CD8-positive, alpha-beta memory T cell (primary cell): Measurements from ENCODE around the gene ZFYVE26. TPM values are rescaled to one million over a fixed set of nuclear protein-coding genes. Genes with fewer than 3 reads are reported as not detected.
"Not testable (repeated sequence)": the region's sequence is repeated elsewhere in the genome, so short reads cannot be mapped to it uniquely, and the experiment has no call there.

ENCODE experiments used
- CTCF ChIA-PET: fragments of 350-600 bp; sonication (Branson Sonifier 250); formaldehyde crosslinking; loops from one replicate; lab custom pipeline; 2021; ENCODE audit warnings: antibody characterized with exemption; lab: Charles Lee
- POLR2A ChIA-PET: fragments of 350-600 bp; sonication (Branson Sonifier 250); formaldehyde crosslinking; loops from one replicate; lab custom pipeline; 2021; ENCODE audit warnings: antibody characterized with exemption; lab: Charles Lee
- DNase-seq, 5 donors: peaks; one replicate each; pipeline versions ENCODE4 v3.0.0 to v3.0.0-alpha.2; 2020 to 2022; ENCODE audit warnings: mixed read lengths in 1 of 5
- H3K27ac ChIP-seq: one replicate; pipeline ENCODE4 v1.7.0; 2013; ENCODE audit warnings: low read depth, mild to moderate bottlenecking, low read length, moderate library complexity
- H3K27me3 ChIP-seq: 2 replicates; pipeline ENCODE4 v1.7.0; 2013; ENCODE audit warnings: low read length, mild to moderate bottlenecking; ENCODE audit not compliant: insufficient read depth, poor library complexity, severe bottlenecking
- H3K36me3 ChIP-seq: 2 replicates; pipeline ENCODE4 v1.7.0; 2013; ENCODE audit warnings: mild to moderate bottlenecking, low read length, moderate library complexity; ENCODE audit not compliant: insufficient read depth
- H3K4me1 ChIP-seq: 2 replicates; pipeline ENCODE4 v1.7.0; 2013; ENCODE audit warnings: mild to moderate bottlenecking, low read length, moderate library complexity; ENCODE audit not compliant: insufficient read depth
- H3K4me3 ChIP-seq: 2 replicates; pipeline ENCODE4 v1.7.0; 2013; ENCODE audit warnings: mild to moderate bottlenecking, low read length
- H3K9me3 ChIP-seq: 2 replicates; pipeline ENCODE4 v1.7.0; 2013; ENCODE audit warnings: mild to moderate bottlenecking, low read length
- H3K27ac Mint-ChIP-seq, 8 donors: one replicate each; pipeline ENCODE4 v1.8.0; 2020 to 2021; ENCODE audit warnings: mixed read lengths in 8 of 8, mild to moderate bottlenecking in 6 of 8, inconsistent platforms in 3 of 8, moderate library complexity in 3 of 8
- H3K27me3 Mint-ChIP-seq, 2 donors: one replicate each; pipeline ENCODE4 v1.8.0; 2020 to 2021; ENCODE audit warnings: mixed read lengths in 2 of 2, mild to moderate bottlenecking in 1 of 2, moderate library complexity in 1 of 2
- H3K36me3 Mint-ChIP-seq, 3 donors: one replicate each; pipeline ENCODE4 v1.8.0; 2020 to 2021; ENCODE audit warnings: mixed read lengths in 3 of 3, inconsistent platforms in 1 of 3, mild to moderate bottlenecking in 1 of 3
- H3K4me1 Mint-ChIP-seq, 3 donors: one replicate each; pipeline ENCODE4 v1.8.0; 2020 to 2021; ENCODE audit warnings: mixed read lengths in 3 of 3, inconsistent platforms in 1 of 3, mild to moderate bottlenecking in 1 of 3
- H3K4me3 Mint-ChIP-seq, 7 donors: one replicate each; pipeline ENCODE4 v1.8.0; 2020 to 2021; ENCODE audit warnings: mixed read lengths in 7 of 7, mild to moderate bottlenecking in 6 of 7, moderate library complexity in 4 of 7, inconsistent platforms in 2 of 7
- H3K9me3 Mint-ChIP-seq, 5 donors: one replicate each; pipeline ENCODE4 v1.8.0; 2020 to 2022; ENCODE audit warnings: mixed read lengths in 5 of 5, mild to moderate bottlenecking in 3 of 5, moderate library complexity in 2 of 5, inconsistent platforms in 1 of 5
- polyA plus RNA-seq: library from polyadenylated mRNA; unstranded; fragments of 300-500 nt; fragmentation: Illumina TruSeq; gene quantifications from one replicate; pipeline ENCODE4 v1.2.3, GENCODE V29; 2021
- total RNA-seq, 2 experiments: library from RNA; stranded (reverse); gene quantifications; one replicate each; pipeline ENCODE4 v1.2.3, GENCODE V29; 2021

The ZFYVE26 gene
- total and polyA plus RNA-seq, 3 experiments from 2014 or later = 4.1 to 19.9 (median 19.0) TPM

DNA sequence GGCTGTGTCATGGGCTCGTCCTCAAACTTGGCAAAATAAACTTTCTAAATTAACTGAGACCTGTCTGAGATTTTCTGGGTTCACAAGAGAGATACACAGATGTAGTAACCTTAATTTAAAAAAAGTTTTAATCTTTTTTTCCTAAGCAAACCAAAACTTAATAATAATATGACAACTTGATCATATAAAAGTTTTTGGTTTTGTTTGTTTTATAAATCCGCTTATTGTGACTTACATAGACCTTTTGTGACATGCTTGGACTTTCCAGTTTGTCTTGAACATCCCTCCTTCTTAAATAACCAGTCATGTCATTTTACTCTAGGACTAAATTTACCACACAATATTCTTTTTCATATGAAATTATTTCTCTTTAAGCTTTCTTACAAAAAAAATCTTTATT lies 106.2 kb downstream of the ZFYVE26 start:
- H3K4me1 ChIP-seq = no peaks in the 10 kb centered on the region
- Mint-ChIP-seq H3K27ac (no peak overlapping the region), H3K4me1 (no peaks in the 10 kb centered on the region), H3K9me3 (peaks cover 0 to 14% (median 8%) of the 10 kb centered on the region in 5 donors), H3K4me3 (no peak overlapping the region), H3K27me3 (peaks cover 0 to 3% of the 10 kb centered on the region in 2 donors), H3K36me3 (peaks cover 0 to 7% (median 0%) of the 10 kb centered on the region in 3 donors)
- ChIA-PET CTCF (interaction anchor here (1.1 kb wide), 1 partner anchor 110 kb away, joined by 3 read pairs; the partner anchor contains the start of gene PIGH), POLR2A (no interaction called here)
- H3K27ac ChIP-seq = no peak overlapping the region
- DNase-seq = no peak
- no peaks in the 10 kb centered on the region for H3K27me3 ChIP-seq
- no peaks in the 10 kb centered on the region for H3K9me3 ChIP-seq
- H3K36me3 ChIP-seq = no peaks in the 10 kb centered on the region
- H3K4me3 ChIP-seq = no peak overlapping the region

DNA sequence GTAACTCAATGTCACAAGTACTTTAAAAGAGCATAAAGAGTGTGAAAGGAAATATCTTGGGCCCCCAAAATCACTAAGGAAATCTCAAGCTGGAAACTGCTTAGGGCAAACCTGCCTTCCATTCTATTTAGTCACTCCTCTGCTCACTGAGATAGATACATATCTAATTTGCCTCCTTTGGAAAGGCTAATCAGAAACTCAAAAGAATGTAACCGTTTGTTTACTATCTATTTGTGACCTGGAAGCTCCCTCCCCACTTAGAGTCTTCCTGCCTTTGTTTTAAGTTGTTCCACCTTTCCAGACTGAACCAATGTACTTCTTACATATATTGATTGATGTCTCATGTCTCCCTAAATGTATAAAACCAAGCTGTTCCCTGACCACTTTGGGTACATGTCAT lies 106.6 kb downstream of the ZFYVE26 start:
- peaks cover 0 to 14% (median 8%) of the 10 kb centered on the region in 5 donors for H3K9me3 Mint-ChIP-seq
- H3K36me3 Mint-ChIP-seq, H3K27ac Mint-ChIP-seq, POLR2A ChIA-PET, CTCF ChIA-PET, H3K4me1 ChIP-seq, DNase-seq, H3K36me3 ChIP-seq, H3K4me3 ChIP-seq, H3K27me3 ChIP-seq, H3K27ac ChIP-seq, H3K9me3 ChIP-seq, H3K4me1 Mint-ChIP-seq, H3K4me3 Mint-ChIP-seq, H3K27me3 Mint-ChIP-seq: not testable (repeated sequence)

- H3K27me3 ChIP-seq, H3K36me3 Mint-ChIP-seq, H3K27ac ChIP-seq, POLR2A ChIA-PET, DNase-seq, H3K4me3 Mint-ChIP-seq, H3K4me3 ChIP-seq, H3K27me3 Mint-ChIP-seq, H3K27ac Mint-ChIP-seq, H3K4me1 Mint-ChIP-seq, H3K36me3 ChIP-seq, H3K4me1 ChIP-seq, CTCF ChIA-PET, H3K9me3 ChIP-seq: not testable (repeated sequence)
- H3K9me3 Mint-ChIP-seq = peaks cover 0 to 14% (median 8%) of the 10 kb centered on the region in 5 donors
Measured at GRCh38 chr14:67709346-67709745, 107.0 kb downstream of the ZFYVE26 start.

GRCh38 chr14:67705211-67705610 lies 111.2 kb downstream of the ZFYVE26 start:
- H3K9me3 ChIP-seq = no peaks in the 10 kb centered on the region
- no peak overlapping the region for H3K4me3 ChIP-seq
- Mint-ChIP-seq H3K27ac (peak overlapping the region in 1 of 8 donors; percentile 16), H3K36me3 (peaks cover 0 to 7% (median 0%) of the 10 kb centered on the region in 3 donors), H3K4me1 (no peaks in the 10 kb centered on the region), H3K27me3 (peaks cover 0 to 5% of the 10 kb centered on the region in 2 donors), H3K9me3 (peaks cover 0 to 10% (median 6%) of the 10 kb centered on the region in 5 donors), H3K4me3 (no peak overlapping the region)
- ChIA-PET CTCF (interaction anchor here (0.7 to 4.7 kb wide), 13 partner anchors 11 to 277 kb away, joined by 3 to 63 read pairs (median 7); partner anchors contain the start of genes ARG2 and PIGH), POLR2A (interaction anchor here (1.5 kb wide), 1 partner anchor 106 kb away, joined by 7 read pairs; the partner anchor contains the start of gene PIGH)
- H3K36me3 ChIP-seq = no peaks in the 10 kb centered on the region
- no peaks in the 10 kb centered on the region for H3K4me1 ChIP-seq
- H3K27ac ChIP-seq = no peak overlapping the region
- no peaks in the 10 kb centered on the region for H3K27me3 ChIP-seq
- DNase-seq = no peak

GRCh38 chr14:67704484-67705089 lies 111.8 kb downstream of the ZFYVE26 start:
- Mint-ChIP-seq H3K27me3 (peaks cover 0 to 5% of the 10 kb centered on the region in 2 donors), H3K4me1 (no peaks in the 10 kb centered on the region), H3K4me3 (no peak overlapping the region), H3K9me3 (peaks cover 0 to 4% (median 1%) of the 10 kb centered on the region in 5 donors), H3K36me3 (peaks cover 0 to 4% (median 0%) of the 10 kb centered on the region in 3 donors), H3K27ac (peak overlapping the region in 1 of 8 donors; percentile 16)
- ChIA-PET POLR2A (interaction anchor here (0.5 to 1.5 kb wide), 4 partner anchors 36 to 327 kb away, joined by 3 to 7 read pairs (median 4); partner anchors contain the start of gene PIGH), CTCF (interaction anchor here (0.7 to 4.7 kb wide), 24 partner anchors 9 to 1345 kb away, joined by 3 to 63 read pairs (median 6); partner anchors contain the start of genes ARG2, PIGH and RDH11)
- H3K27ac ChIP-seq = no peak overlapping the region
- H3K4me3 ChIP-seq = no peak overlapping the region
- DNase-seq = peak in 2 of 5 donors; percentile 45 to 51
- H3K9me3 ChIP-seq = no peaks in the 10 kb centered on the region
- no peaks in the 10 kb centered on the region for H3K36me3 ChIP-seq
- H3K27me3 ChIP-seq = no peaks in the 10 kb centered on the region
- H3K4me1 ChIP-seq = no peaks in the 10 kb centered on the region

DNA sequence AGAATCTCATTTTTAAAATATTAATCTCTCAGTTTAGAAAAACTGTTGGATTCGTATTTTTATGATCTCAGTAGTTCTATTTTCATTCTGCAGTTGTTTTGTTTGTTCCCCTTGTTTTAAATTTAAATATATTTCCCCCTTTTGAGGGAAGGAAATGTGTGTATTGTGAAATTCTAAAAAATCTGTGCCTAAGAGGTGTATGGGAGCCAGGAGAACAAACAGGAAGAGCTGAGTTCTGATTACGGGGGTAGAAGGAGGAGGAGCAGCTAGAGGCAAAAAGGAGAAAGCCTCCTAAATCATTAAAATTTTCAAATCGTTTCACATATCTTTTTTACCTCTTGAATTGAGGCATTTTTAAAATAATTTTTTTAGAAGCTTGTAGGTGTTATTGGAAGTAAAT lies 112.4 kb downstream of the ZFYVE26 start:
- Mint-ChIP-seq H3K4me1 (no peaks in the 10 kb centered on the region), H3K9me3 (peaks cover 0 to 2% (median 0%) of the 10 kb centered on the region in 5 donors), H3K27me3 (peaks cover 0 to 5% of the 10 kb centered on the region in 2 donors), H3K36me3 (no peaks in the 10 kb centered on the region), H3K4me3 (no peak overlapping the region), H3K27ac (no peak overlapping the region)
- Histone ChIP-seq H3K9me3 (no peaks in the 10 kb centered on the region), H3K4me3 (no peak overlapping the region), H3K36me3 (no peaks in the 10 kb centered on the region), H3K4me1 (no peaks in the 10 kb centered on the region), H3K27ac (no peak overlapping the region), H3K27me3 (no peaks in the 10 kb centered on the region)
- DNase-seq = no peak
- ChIA-PET POLR2A (interaction anchor here (0.5 to 1.5 kb wide), 4 partner anchors 35 to 326 kb away, joined by 3 to 7 read pairs (median 4); partner anchors contain the start of gene PIGH), CTCF (interaction anchor here (0.8 to 4.7 kb wide), 24 partner anchors 9 to 1345 kb away, joined by 3 to 63 read pairs (median 6); partner anchors contain the start of genes ARG2, PIGH and RDH11)

DNA sequence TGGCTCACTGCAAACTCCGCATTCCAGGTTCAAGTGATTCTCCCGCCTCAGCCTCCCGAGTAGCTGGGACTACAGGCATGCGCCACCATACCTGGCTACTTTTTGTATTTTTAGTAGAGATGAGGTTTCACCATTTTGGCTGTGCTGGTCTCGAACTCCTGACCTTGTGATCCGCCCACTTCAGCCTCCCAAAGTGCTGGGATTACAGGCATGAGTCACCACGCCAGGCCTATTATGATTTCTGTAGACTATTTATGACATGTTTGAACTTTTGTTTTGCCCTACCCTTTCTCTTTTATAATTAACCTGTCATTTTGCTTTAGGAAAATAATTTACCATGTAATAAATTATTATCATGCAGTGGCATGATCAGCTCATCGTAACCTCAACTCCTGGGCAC lies 114.9 kb downstream of the ZFYVE26 start, which contains the start of gene RDH12:
Gene RDH12, plus strand, starts transcription at position 395 of the 400 bp plus-strand sequence. CDS start 20,757 bp downstream, outside the sequence.
- H3K36me3 ChIP-seq, H3K27ac Mint-ChIP-seq, DNase-seq, H3K4me3 ChIP-seq, H3K9me3 ChIP-seq, H3K27me3 Mint-ChIP-seq, H3K36me3 Mint-ChIP-seq, POLR2A ChIA-PET, H3K27me3 ChIP-seq, H3K4me1 ChIP-seq, H3K27ac ChIP-seq, H3K4me1 Mint-ChIP-seq, H3K4me3 Mint-ChIP-seq, H3K9me3 Mint-ChIP-seq: not testable (repeated sequence)
- CTCF ChIA-PET = interaction anchor here (1.2 to 4.7 kb wide), 3 partner anchors 11 to 90 kb away, joined by 3 to 63 read pairs (median 3); partner anchors contain the start of gene ARG2

GRCh38 chr14:67698179-67698578 lies 118.2 kb downstream of the ZFYVE26 start:
- CTCF ChIA-PET = interaction anchor here (0.8 to 1.3 kb wide), 3 partner anchors 98 to 271 kb away, joined by 3 read pairs; partner anchors contain the start of gene PIGH
- H3K4me1 ChIP-seq = peaks cover 9% of the 10 kb centered on the region
- H3K27ac Mint-ChIP-seq = no peak overlapping the region
- no peaks in the 10 kb centered on the region for H3K9me3 ChIP-seq
- H3K27me3 Mint-ChIP-seq = peaks cover 0 to 2% of the 10 kb centered on the region in 2 donors
- no peaks in the 10 kb centered on the region for H3K9me3 Mint-ChIP-seq
- H3K4me3 Mint-ChIP-seq = no peak overlapping the region
- H3K4me3 ChIP-seq = no peak overlapping the region
- H3K4me1 Mint-ChIP-seq = peaks cover 15 to 24% (median 20%) of the 10 kb centered on the region in 3 donors
- no peaks in the 10 kb centered on the region for H3K36me3 ChIP-seq
- DNase-seq = no peak
- POLR2A ChIA-PET = no interaction called here
- H3K36me3 Mint-ChIP-seq = peaks cover 0 to 8% (median 0%) of the 10 kb centered on the region in 3 donors
- H3K27ac ChIP-seq = no peak overlapping the region
- no peaks in the 10 kb centered on the region for H3K27me3 ChIP-seq
